AG04449 (cell line): ENCODE measurements around the gene ALG9.

Source experiments
- CTCF ChIA-PET: fragments of 350-600 bp; formaldehyde crosslinking; extraction: SDS; loops from one replicate; lab custom pipeline; 2021; ENCODE audit warnings: antibody characterized with exemption; lab: Yijun Ruan, JAX
- POLR2A ChIA-PET: fragments of 400-600, 350-600 bp; formaldehyde crosslinking; extraction: SDS; loops from one replicate; lab custom pipeline; 2020; ENCODE audit warnings: antibody characterized with exemption, inconsistent platforms; lab: Yijun Ruan, JAX
- DNase-seq: peaks from one replicate; pipeline ENCODE4 v3.0.0-alpha.2; 2010; ENCODE audit warnings: low read depth, low spot score
- H3K4me3 ChIP-seq: 2 replicates; pipeline ENCODE4 v1.5.1; 2011; ENCODE audit warnings: low read depth, mild to moderate bottlenecking, control low read depth, low read length
- CTCF ChIP-seq: IDR thresholded peaks from one replicate; pipeline ENCODE4 v1.5.1; 2011; ENCODE audit warnings: mild to moderate bottlenecking, moderate library complexity, low read length, control low read depth, inconsistent platforms; ENCODE audit not compliant: insufficient read depth; ENCODE audit errors: missing control alignments

The ALG9 gene

DNA sequence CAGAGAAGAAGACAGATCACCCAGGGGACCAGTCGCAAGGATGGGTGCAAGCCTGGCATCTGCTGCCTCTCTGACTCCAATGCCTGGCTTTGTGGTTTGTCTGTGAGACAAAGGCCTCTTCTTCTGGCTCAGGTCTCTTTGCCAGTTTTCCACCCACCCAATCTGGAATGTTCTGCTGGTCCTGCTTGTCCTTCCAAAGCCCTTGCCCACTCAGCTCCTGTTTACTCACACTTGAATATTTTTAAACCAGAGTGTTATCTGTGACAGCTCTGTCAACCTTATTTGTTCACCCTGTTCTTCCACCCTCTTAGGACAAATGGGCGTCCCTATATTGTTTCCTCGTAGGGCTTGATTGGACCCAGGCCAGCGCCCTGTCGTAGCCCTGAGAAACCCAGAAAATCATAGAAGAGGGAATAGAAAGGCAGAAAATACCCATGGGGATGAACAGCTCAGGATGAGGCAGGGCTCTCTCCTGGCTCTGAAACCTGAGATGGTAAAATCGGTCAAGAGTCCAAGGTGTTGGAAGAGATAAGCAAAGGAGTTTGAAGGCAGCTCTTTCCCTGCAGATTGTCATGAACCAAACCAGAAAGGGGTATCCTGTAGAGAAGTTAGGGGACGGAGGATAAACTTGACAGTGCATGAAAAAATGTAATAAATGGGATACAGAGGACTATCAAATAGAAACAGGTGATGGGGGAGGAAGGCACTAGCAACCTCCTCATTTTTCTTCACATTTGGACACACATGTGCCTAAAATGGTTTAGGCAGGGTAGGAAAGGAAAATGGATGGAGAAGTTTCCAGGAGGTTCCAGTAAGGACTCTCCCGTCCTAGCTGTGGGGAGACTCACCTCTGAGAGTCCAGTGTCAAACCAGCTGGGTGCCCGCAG, 39.5 kb upstream of the ALG9 start:
- no peak for TF ChIP-seq CTCF
- no peak for DNase-seq
- ChIA-PET POLR2A (interaction anchor here (0.8 to 1.8 kb wide), 3 partner anchors 13 to 40 kb away, joined by 3 to 10 read pairs (median 5); no protein-coding TSS in a partner anchor), CTCF (interaction anchor here (0.9 to 3.0 kb wide), 6 partner anchors 13 to 33 kb away, joined by 3 to 13 read pairs (median 4); no protein-coding TSS in a partner anchor)
- peak overlapping the region; percentile 50 for H3K4me3 ChIP-seq

- TF ChIP-seq CTCF = no peak
- ChIA-PET CTCF (interaction anchor here (1.0 to 1.4 kb wide), 2 partner anchors 17 to 32 kb away, joined by 3 to 5 read pairs; no protein-coding TSS in a partner anchor), POLR2A (no interaction called here)
- H3K4me3 ChIP-seq = no peak overlapping the region
- no peak for DNase-seq
Observed at GRCh38 chr11:111909378-111909777, 38.0 kb upstream of the ALG9 start.

GRCh38 chr11:111908639-111909305, 37.4 kb upstream of the ALG9 start:
- ChIA-PET POLR2A (no interaction called here), CTCF (interaction anchor here (1.0 kb wide), 1 partner anchor 32 kb away, joined by 3 read pairs; no protein-coding TSS in a partner anchor)
- no peak for TF ChIP-seq CTCF

GRCh38 chr11:111906680-111907079, 35.3 kb upstream of the ALG9 start:
- DNase-seq = no peak
- POLR2A ChIA-PET = no interaction called here
- no peak overlapping the region for H3K4me3 ChIP-seq
- CTCF ChIA-PET = interaction anchor here (1.7 to 1.8 kb wide), 2 partner anchors 25 to 31 kb away, joined by 3 to 7 read pairs; no protein-coding TSS in a partner anchor
- TF ChIP-seq CTCF = no peak

More at GRCh38 chr11:111908639-111909305, 37.4 kb upstream of the ALG9 start:
- no peak overlapping the region for H3K4me3 ChIP-seq
- DNase-seq = no peak

DNA sequence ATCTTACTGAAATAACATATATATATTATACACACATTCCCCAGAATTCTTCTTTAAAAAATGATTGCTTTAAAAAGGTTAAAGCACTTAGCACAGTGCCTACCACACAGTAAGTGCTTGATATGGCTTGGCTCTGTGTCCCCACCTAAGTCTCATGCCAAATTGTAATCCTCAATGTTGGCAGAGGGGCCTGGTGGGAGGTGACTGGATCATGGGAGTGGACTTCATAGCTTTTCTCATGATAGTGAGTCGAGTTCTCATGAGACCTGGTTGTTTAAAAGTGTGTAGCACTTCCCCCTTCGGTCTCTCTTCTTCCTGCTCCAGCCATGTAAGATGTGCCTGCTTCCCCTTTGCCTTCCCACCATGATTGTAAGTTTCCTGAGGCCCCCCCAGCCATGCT, 34.0 kb upstream of the ALG9 start:
- ChIA-PET POLR2A (interaction anchor here (0.6 kb wide), 1 partner anchor 157 kb away, joined by 4 read pairs; no protein-coding TSS in a partner anchor), CTCF (no interaction called here)
- peak; percentile 70 for DNase-seq
- TF ChIP-seq CTCF = no peak
- H3K4me3 ChIP-seq = no peak overlapping the region

DNA sequence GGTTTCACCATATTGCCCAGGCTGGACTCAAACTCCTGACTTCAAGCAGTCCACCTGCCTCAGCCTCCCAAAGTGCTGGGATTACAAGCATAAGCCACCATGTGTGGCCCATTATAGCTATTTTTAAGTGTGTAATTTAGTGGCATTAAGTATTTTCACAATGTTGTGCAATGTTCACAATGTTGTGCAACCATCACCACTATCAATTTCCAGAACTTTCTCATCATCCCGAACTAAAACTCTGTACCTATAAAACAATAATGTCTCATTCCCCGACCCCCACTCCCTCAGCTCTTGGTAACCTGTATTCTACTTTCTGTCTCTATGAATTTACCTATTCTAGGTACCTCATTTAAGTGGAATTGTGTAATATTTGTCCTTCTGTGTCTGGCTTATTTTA, 15.5 kb upstream of the ALG9 start:
- ChIA-PET POLR2A (no interaction called here), CTCF (interaction anchor here (1.5 kb wide), 2 partner anchors 42 to 44 kb away, joined by 4 read pairs; no protein-coding TSS in a partner anchor)
- no peak overlapping the region for H3K4me3 ChIP-seq
- TF ChIP-seq CTCF = no peak
- DNase-seq = no peak
